SW480 (cell line): ENCODE measurements around the gene LRRC26.
A peak's percentile ranks its signal among the peaks of the same experiment; 100 is the strongest.

Experiments
- DNase-seq: peaks from one replicate; pipeline ENCODE4 v3.0.0-alpha.2; 2016; ENCODE audit warnings: low spot score

The LRRC26 gene

DNA sequence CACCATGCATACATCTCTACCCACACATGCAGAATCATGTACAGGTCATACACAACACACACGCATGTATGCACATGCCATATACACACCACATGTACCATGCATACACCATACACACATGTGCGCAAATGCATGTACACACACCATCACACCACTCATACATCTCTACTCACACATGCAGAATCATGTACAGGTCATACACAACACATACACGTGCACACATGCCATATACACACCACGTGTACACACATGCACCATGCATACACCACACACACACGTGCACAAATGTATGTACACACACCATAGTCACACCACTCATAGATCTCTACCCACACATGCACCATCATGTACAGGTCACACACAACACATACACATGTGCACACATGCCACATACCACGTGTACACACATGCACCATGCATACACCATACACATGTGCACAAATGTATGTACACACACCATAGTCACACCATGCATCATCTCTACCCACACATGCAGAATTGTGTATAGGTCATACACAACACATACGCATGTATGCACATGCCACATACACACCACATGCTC lies 16.9 kb downstream of the LRRC26 start:
- DNase-seq, result no peak

DNA sequence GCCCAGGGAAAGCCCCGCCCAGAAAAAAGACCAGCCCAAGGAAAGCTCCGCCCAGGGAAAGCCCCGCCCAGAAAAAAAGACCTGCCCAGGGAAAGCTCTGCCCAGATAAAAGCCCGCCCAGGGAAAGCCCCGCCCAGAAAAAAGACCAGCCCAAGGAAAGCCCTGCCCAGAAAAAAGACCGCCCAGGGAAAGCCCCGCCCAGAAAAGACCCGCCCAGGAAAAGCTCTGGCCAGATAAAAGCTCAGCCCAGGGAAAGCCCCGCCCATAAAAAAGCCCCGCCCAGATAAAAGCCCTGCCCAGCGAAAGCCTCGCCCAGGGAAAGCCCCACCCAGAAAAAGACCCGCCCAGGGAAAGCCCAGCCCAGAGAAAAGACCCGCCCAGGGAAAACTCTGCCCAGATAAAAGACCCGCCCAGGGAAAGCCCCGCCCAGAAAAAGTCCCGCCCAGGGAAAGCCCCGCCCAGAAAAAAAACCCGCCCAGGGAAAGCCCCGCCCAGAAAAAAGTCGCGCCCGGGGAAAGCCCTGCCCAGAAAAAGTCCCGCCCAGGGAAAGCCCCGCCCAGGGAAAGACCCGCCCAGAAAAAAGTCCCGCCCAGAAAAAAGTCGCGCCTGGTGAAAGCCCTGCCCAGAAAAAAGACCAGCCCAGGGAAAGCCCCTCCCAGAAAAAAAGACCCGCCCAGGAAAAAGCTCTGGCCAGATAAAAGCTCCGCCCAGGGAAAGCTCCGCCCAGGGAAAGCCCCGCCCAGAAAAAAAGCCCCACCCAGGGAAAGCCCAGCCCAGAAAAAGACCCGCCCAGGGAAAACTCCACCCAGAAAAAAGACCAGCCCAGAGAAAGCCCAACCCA lies 19.0 kb downstream of the LRRC26 start:
- DNase-seq, result peak; percentile 83

DNA sequence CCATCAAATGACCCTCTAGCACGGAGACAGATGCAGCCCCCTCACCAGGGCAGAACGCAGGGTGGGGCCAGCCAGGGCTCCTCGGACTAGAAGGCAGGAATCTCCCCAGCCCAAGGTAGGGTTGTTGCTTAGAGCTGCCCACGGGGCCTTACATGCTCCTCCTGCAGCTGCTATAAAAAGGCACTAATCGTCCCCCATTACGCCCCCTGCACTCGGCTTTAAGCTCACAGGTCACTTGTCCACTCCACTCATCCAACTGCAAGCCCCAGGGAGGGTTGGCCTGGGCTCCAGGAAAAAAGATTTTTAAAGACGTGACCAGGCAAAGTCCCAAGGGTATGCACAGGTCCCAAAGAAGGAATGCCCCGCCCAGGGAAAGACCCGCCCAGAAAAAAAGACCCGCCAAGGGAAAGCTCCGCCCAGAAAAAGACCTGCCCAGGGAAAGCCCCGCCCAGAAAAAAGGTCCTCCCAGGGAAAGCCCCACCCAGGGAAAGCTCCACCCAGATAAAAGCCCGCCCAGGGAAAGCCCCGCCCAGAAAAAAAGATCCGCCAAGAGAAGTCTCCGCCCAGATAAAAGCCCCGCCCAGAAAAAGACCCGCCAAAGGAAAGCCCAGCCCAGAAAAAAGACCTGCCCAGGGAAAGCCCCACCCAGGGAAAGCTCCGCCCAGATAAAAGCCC lies 19.8 kb downstream of the LRRC26 start:
- peak; percentile 79 for DNase-seq

DNA sequence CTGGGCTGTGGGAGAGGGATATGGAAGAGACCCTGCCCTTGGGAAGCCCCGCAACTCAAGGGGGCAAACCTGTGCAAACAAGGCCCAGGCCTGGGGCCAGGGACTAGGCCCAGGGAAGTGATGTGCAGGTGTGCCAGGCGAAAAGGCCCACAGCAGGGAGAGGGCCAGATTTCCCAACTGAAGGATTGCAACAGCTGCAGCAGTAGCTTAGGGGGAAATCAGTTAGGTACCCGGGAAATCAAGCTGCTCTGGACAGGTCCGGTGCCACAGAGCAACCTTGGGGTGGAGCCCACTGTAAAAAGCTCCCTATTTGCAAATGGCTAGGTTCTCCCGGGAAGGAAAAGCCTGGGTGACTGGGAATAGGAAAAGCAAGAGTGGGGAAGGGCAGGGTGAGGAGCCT lies 20.5 kb downstream of the LRRC26 start:
- DNase-seq, result no peak

DNA sequence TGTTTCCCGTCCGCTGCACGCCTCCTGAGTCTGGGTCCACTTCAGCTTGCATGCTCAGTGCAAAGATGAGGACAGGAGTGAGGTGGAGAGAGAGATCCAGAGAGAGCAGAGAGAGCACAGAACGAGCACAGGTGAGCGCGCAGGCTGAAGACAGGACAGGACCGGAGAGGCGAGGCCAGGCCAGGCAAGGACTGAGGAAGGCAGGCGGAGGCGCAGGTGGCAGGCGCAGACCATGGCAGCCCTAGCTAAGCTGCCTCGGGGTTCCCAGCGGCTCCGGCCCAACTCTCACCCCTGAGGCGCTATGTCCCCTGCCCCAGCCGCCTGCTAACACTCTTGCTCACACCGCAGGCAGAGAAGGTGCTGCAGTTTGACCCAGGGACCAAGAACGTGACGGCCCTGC lies 21.2 kb downstream of the LRRC26 start:
- no peak for DNase-seq

DNA sequence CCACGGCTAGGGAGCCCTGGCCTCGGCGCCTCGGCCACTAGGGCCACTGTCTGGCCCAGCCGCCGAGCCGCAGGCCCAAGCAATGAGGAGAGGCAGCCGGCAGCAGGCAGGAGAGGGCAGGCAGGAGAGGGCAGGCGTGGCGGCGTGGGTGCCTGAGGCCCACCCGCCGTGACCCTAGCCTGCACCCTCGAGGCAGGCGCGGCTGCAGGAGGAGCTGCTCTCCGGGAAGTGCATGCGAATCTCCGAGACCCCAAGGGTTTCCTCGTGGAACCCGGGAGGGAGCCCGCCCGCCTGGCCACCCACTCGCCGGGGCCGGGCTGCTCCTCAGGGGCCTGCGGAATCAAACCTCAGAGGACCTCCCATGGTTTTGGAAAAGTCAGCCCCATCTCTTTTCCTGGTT lies 21.6 kb downstream of the LRRC26 start:
- no peak for DNase-seq

DNA sequence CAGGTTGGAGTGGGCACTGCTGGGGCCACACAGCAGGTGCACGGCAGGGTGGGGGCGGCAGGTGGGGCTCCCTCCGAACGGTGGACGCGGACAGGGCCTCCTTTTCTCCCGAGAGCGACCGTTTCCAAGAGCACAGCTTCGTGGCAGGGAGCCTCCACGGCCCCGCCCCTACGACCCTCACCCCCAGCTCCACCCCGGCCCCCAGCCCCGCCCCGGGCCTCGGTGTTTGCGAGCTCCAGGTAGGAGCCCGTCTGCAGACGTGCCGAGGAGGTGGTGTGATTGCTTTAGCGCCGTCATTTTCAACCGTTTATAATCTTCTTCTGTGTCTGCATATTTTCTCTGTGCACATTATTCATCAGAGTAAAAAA lies 22.1 kb downstream of the LRRC26 start:
- DNase-seq, result no peak

DNA sequence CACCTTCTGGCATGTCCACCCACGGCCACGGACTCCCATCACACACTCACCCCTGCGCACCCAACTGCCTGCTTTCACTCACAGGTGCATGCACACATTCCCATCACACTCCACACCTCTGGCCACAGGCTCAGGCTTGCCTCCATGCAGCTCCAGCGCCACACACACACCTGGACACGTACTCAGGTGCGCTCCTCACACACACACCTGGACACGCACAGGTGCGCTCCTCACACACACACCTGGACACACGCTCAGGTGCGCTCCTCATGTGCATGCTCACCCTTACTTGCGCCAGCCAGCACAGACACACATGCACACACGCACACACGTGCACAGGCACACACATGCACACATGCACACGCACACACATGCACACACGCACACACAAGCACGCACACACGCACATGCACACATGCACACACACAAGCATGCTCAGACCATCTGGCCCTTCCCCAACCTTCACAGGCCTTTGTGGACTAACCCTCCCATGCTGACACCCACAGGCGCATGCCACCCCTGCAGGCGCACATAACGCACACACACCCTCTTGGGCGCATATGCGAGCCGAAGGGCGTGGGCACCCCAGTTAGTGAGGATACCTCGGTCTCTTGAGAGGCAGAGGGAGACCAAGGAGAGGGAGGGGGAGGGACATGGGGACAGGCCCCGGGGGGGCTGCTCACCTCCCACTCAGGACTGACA lies 22.6 kb downstream of the LRRC26 start:
- no peak for DNase-seq

DNA sequence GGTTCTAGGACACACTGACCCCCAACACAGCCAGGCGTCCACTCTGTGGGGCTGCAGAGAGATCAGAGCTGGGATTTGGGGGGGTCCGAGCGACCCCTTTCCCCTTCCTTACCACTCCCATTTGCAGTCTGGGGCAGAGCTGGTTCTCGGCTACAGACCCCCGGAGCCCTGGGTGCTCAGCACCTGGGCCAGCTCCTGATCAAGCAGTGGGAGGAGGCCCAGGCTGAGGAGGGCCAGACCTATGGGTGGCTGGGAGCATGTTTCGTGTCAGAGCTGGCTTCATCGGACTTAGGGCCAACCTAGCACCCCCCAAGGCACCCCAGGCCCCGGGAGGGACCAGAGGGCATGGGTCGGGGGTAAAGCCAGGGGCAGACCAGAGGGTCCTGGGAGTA lies 23.3 kb downstream of the LRRC26 start:
- no peak for DNase-seq

DNA sequence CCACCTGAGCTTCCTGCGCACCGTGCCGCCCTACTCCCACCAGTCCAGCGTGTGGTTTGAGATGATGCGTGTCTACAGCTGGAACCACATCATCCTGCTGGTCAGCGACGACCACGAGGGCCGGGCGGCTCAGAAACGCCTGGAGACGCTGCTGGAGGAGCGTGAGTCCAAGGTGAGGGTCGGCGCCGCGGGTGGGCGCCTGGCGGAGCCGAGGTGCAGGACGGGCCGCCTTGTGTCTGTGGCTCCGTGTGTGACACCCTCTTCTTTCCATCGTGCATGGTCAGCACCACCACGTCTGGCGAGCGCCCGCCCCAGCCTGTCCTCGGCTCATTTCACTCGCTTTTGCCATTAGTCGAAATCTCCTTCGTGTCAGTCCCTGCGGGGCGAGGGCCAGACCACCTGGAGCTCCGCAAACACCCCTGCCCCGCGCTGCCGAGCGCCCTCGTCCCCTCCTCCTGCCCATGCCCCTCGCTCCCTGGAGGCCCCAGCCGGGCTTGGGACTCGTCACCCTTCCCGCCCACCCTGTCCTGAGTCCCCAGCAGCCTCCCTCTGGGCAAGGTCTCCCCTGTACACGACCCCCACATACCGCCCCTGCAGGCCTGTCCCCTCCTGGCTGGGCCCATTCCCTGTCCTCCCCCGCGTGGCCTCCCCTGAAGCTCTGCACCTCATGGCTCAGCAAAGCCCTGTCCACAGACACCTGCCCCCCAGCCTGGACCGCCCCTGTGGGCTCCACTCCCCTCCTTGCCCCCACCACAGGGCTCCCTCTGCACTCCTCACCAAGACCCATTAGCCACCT lies 23.9 kb downstream of the LRRC26 start:
- DNase-seq, result no peak

DNA sequence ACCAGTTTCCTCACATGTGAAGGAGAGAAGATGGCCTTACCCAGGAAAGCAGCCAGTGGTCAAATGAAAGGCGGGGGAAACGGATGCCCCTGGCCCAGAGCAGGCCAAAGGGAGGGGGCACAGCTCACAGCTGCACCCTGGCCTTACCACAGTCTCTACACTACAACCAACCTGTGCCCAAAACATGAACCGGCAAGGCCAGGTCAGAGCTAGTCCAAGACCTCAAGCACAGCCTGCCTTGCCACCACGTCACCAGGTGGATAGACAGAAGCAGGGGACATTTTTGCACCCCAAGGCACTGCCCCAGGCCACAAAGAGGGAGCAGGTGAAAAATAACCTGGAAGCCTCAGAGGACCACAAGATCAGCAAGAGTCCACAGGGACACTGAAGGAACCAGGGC lies 26.4 kb downstream of the LRRC26 start:
- DNase-seq, result no peak

DNA sequence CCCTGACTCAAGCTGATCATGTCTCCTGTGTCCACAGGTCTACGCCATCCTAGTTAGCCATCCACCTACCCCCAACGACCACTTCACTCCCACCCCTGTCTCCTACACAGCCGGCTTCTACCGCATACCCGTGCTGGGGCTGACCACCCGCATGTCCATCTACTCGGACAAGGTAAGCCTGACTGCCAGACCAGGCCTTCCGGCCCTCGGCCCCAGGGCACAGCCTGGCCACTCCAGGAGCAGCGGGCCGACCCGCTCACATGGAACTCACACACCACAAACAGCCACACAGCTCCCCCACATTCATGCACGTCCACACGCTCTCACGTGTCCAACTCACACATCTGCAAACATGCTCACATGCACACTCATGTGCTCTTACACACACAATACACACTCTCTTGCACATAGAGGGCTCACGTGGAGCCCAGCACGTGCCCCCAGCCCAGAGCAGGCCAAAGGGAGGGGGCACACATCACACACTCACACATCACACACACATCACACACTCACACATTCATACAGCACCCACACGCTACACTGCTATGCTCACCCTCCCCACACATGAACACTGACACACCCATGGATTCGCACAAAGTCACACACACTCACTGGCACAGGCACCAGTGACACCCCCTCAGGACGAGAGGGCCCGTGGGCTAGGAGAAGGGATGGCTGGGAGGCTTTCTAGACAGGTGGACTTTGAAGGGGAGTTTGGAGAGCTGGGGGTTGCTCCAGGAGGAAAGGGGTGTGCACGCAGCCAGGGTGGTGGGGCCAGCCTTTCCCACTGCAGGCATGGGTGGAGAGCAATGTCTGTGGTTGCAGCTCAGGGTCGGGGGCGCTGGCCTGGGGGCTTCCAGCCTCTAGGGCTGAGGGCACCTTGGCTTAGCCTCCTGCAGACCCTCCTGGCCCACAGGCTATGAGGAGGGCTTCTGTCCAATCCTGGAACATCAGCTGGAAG lies 27.6 kb downstream of the LRRC26 start:
- DNase-seq, result no peak

DNA sequence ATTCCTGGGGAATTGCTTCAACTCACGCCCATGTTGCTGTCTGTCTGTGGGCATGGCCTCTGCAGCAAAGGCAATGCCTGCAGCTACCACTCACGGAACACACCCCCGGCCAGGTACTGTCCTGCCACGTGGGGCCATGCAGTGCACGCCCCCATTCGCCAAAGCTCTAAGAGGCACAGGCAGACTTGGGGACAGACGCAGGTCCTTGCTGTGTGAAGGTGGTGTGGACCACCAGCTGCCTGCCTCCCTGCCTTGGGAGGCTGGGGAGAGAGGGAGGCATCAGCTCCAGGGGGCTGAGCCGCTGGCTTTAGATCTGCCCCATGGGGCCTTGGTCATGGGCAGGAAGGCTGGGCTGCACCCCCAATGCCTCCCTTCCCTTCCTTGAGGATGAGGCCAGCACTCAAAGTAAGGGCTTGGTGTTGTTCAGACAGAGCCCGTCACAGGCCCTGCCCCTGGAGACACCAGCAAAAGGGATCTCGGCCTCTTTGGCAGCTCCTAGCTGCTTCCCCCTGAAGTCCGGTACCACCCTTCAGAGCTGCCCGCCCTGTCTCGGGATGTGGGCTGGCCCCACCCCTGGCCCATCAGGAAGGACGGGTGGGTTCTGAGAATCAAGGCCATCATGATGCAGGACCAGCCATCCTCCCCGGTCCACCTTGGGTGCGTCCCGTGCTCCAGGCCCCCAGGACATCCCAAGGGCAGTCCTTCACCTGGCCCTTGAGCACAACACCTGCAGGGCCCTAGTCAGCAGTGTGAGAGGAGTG lies 28.6 kb downstream of the LRRC26 start:
- DNase-seq, result no peak

DNA sequence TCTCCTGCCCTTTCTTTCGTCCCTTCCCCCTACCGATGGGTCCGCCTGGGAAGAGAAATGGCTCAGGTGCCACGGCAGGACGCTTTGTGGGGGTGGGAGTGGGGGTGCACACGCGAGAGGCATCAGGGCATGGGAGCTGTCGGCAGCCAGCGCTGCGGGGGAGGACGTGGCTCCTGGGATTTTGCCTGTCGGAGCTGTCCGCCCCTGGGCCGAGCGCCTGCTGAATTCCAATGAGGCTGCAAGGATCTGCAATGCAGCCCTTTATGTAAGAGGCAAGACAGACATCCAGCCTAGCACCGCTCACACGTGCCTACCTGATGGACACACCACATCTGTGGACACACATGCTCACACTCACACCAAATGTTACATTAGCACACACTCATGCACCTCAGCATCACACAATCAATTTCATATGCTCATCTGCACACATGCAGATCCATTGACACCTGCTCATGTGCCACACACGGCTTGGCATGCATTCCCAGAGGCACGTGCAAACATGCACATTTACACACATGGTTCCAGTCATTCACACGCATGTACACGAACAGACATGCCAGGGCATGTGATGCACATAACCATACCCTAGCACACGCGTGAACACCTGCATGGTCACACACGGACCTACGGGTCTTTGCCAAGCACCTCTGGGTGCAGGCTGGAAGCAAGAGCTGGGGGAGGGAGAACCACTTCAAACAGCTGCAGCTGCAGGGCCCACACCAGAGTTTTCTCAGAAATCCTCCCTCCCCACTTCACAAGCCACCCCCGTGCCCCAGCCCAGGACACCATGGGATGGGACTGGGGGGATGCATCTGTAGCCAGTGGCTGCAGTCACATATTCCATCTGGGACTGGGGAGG lies 29.5 kb downstream of the LRRC26 start:
- DNase-seq, result no peak

DNA sequence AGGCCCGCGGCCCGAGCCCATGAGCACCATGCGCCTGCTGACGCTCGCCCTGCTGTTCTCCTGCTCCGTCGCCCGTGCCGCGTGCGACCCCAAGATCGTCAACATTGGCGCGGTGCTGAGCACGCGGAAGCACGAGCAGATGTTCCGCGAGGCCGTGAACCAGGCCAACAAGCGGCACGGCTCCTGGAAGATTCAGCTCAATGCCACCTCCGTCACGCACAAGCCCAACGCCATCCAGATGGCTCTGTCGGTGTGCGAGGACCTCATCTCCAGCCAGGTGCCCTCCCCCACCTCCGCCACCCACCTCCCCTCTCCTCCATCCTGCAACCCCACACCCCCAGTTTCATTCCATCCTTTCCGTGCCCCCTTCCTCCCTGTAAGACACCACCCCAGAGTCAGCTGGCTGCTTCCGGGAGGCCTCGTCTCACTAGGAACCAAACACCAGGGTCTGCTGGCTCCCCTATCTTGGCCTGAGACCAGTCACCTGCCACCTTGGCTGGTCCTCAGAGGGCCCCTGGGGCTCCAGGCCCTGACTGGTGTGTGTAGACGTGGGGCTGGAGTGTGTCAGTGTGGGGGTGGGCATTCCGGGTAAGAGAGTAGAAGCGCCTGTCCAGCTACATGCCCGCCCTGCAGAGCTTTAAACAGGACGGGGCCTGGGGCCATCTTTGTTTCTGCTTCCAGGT lies 30.2 kb downstream of the LRRC26 start:
- no peak for DNase-seq

DNA sequence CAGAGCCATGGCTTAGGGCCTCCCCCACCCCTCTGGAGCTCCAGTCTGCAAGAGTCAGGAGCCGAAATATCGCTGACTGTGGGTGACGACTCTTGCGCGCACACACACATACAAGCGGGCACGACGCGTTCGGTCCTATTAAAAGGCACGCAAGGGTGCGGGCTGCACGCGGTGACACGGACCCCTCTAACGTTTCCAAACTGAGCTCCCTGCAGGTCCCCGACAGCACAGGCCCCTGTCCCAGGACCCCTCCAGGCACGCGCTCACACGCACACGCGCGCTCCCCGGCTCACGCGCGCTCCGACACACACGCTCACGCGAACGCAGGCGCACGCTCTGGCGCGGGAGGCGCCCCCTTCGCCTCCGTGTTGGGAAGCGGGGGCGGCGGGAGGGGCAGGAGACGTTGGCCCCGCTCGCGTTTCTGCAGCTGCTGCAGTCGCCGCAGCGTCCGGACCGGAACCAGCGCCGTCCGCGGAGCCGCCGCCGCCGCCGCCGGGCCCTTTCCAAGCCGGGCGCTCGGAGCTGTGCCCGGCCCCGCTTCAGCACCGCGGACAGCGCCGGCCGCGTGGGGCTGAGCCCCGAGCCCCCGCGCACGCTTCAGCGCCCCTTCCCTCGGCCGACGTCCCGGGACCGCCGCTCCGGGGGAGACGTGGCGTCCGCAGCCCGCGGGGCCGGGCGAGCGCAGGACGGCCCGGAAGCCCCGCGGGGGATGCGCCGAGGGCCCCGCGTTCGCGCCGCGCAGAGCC lies 31.0 kb downstream of the LRRC26 start, which contains the start of gene GRIN1:
GRIN1 (plus strand) TSS at position 433 of the 746 bp plus-strand sequence. CDS start 333 bp downstream, outside the sequence.
- no peak for DNase-seq

DNA sequence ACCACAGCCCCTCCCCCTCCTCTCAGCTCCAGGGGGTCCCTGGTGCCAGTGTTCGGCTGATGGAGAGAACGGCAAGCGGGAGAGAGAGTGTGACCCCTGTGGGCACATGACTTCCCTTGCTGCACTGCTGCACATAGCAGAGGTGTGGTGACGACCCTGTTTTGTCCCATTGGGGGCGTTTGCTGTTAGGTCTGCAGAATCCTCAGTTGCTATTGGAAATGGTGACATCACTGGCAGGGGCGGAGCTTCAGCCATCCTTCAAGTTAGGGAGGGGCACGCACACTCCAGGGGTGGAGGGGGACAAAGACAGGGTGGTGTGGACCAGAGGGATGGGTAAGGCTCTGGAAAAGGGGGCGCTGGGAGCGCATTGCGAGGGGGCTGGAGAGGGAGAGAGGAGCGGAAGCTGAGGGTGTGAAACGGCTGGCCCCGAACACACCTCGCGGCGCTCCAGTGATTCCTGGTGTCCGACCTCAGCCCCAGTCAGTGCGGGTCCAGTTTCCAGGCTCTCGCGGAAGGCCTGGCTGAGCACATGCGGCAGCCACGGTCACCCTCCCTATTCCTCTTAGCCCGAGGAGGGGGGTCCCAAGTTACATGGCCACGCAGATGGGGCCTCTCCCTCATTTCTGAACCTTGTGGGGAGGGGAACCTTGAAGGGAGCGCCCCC lies 31.7 kb downstream of the LRRC26 start:
- no peak for DNase-seq
